Esophagus squamous epithelium (tissue), 4 donors: ENCODE data around the gene RTL10.

Experiments used
- CTCF ChIP-seq, 6 experiments: fragments of 450-650 bp in 4 of 6; fragments of 200-600 bp in 2 of 6; sonication (generic) in 2 of 6; IDR thresholded peaks; one replicate each; pipeline ENCODE4 v1.5.1; 2016 to 2019; ENCODE audit warnings: antibody characterized with exemption in 6 of 6, mild to moderate bottlenecking in 4 of 6, moderate library complexity in 4 of 6
- POLR2A ChIP-seq, 4 donors: fragments of 450-650 bp; IDR thresholded peaks; one replicate each; pipeline ENCODE4 v1.6.1; 2017; ENCODE audit warnings: antibody characterized with exemption in 4 of 4, mild to moderate bottlenecking in 4 of 4, moderate library complexity in 3 of 4

- TF ChIP-seq CTCF (IDR thresholded peaks at IDR 0.05) (no peak), POLR2A (IDR thresholded peaks at IDR 0.05) (no peak)
These were observed 43.5 kb upstream of the RTL10 start for GRCh38 chr22:19898145-19898544.
